HG03060 (cell line): ENCODE measurements around the gene MEIKIN.
"Not testable (repeated sequence)": the region's sequence is repeated elsewhere in the genome, so short reads cannot be mapped to it uniquely, and the experiment has no call there.

ENCODE experiments used
- ATAC-seq: cut with Tn5 transposase; IDR thresholded peaks from one replicate; pipeline ENCODE4 v1.9.1; 2021; ENCODE audit warnings: low read depth, moderate number of reproducible peaks; ENCODE audit not compliant: unreplicated experiment

The MEIKIN gene

DNA sequence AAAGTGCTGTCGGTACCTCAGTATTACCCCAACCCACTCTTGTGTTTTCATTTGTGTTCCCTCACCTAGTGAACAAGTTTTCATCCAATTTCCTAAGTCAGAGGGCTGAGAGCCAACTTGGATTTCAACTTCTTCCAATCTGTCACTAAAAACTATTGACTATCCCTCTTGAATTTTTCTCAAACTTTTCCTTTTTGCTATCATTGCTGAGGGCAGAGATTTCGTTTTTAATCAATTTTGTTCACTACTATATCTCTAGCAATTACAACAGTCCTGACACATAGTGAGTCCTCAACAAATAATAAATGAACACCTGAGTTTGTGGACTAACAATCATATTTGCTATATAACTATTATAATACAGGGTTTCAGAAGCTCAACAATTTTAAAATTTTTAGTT is 29.0 kb downstream of the MEIKIN start:
- ATAC-seq, result no peak

GRCh38 chr5:131914472-131914871 is 31.0 kb downstream of the MEIKIN start:
- ATAC-seq, result no peak

GRCh38 chr5:131913603-131914002 is 31.9 kb downstream of the MEIKIN start:
- no peak for ATAC-seq

DNA sequence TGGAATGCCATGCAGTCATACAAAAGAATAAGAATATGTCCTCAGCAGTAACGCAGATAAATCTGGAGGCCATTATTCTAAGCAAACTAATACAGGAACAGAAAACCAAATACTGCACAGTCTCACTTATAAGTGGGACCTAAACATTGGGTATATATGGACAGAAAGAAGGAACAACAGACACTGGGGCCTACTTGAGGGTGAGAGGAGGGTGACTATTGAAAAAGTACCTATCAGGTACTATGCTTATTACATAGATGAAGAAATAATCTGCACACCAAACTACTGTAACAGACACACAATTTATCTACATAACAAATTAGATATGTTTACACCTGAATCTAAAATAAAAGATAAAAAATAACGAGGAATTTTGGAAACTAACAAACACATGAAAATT is 38.8 kb downstream of the MEIKIN start:
- ATAC-seq, result no peak

DNA sequence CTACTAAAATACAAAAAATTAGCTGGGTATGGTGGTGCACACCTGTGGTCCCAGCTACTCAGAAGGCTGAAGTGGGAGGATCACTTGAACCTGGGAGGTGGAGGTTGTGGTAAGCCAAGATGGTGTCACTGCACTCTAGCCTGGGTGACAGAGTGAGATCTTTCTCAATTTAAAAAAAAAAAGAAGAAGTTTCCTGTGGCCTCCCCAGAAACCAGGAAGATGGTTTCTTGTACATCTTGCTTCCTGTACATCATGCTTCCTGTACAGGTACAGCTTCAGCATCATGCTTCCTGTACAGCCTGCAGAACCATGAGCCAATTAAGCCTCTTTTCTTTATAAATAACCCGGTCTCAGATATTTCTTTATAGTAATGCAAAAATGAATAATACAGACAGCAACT is 43.2 kb downstream of the MEIKIN start:
- not testable (repeated sequence) for ATAC-seq

DNA sequence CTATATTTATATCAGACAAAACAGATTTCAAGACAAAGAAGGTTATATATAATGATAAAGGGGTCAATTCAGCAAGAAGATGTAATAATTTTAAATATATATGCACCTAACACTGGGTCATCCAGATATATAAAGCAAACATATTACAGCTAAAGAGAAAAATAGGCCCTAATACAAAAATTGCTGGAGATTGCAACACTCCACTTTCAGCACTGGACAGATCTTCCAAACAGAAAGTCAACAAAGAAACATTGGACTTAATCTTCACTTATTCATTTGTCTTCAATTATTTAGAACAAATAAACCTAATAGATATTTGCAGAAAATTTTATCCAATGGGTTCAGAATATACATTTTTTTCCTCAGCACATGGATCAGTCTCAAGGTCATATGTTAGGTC is 45.8 kb downstream of the MEIKIN start:
- no peak for ATAC-seq

DNA sequence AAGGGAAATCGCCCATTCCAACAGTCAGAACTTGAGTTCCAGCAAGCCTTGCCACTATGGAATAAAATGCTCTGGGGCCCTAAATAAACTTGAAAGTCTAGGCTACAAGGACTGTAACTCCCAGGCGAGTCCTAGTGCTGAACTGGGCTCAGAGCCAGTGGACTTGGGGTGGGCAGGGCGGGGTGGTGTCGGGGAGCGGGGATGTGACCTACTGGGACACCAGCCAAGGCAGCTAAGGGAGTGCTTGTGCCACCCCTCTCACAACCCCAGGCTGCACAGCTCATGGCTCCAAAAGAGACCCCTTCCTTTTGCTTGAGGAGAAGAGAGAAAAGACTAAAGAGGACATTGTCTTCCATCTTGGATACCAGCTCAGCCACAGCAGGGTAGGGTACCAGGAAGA is 61.5 kb downstream of the MEIKIN start:
- ATAC-seq, result no peak

GRCh38 chr5:131879705-131880104 is 65.8 kb downstream of the MEIKIN start:
- no peak for ATAC-seq

GRCh38 chr5:131877873-131878272 is 67.6 kb downstream of the MEIKIN start:
- no peak for ATAC-seq

- ATAC-seq, result not testable (repeated sequence)
Observed at GRCh38 chr5:131871251-131871650, 74.2 kb downstream of the MEIKIN start.

DNA sequence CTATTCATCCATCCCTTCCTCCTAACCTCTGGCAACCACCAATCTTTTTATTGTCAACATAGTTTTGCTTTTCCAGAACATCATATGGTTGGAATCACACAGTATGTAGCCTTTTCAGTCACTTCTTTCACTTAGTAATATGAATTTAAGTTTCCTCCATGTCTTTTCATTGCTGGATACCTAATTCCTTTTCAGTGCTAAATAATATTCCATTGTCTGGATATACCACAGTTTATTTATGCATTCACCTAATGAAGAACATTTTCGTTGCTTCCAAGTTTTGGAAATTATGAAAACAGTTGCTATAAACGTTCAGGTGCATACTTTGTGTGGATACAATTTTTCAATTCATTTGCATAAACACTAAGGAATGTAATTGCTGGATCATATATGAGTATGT is 77.9 kb downstream of the MEIKIN start:
- ATAC-seq, result no peak

DNA sequence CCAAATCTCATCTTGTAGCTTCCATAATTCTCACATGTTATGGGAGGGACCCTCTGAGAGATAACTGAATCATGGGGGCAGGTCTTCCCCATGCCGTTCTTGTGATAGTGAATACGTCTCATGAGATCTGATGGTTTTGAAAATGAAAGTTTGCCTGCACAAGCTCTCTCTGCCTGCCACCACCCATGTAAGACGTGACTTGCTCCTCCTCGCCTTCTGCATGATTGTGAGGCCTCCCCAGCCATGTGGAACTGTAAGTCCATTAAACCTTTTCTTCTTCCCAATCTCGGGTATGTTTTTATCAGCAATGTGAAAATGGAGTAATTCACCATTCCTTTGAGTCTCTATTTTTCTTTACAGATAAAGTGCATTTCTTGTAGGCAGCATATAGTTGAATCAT is 81.8 kb downstream of the MEIKIN start:
- no peak for ATAC-seq

GRCh38 chr5:131857388-131857787 is 88.1 kb downstream of the MEIKIN start:
- no peak for ATAC-seq

DNA sequence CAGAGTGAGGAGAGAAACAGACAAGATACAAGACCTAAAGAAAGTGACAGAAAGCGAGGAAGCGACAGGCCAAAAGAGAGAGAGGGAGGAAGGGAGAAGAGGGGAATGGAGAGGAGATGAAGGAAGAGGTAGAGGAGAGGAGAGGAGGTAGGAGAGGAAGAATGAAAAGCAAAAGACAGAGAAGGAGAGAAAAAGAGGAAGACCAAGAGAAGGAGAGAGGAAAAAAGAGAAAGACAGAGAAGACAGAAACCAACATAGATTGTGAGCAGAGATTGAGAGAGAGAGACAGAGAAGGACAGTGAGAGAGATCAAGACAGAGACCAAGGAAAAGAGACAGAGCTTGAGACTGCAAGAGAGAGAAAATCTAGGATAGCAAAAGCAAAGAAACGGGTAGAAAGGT is 90.0 kb downstream of the MEIKIN start:
- no peak for ATAC-seq

DNA sequence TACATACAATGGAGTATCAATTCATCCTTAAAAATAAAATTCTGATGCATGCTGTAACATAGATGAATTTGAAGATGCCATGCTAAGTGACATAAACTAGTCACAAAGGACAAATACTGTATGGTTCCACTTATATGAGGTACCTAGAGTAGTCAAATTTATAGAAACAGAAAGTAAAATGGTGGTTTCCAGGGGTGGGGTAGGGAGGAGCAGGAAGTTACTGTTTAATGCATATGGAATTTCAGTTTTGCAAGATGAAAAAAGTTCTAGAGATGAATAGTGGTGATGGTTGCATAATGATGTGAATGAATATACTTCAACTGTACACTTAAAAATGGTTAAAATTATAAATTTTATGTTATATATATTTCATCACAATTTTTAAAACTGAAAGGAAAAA is 91.3 kb downstream of the MEIKIN start:
- ATAC-seq, result peak; percentile 65

GRCh38 chr5:131848662-131849061 is 96.8 kb downstream of the MEIKIN start:
- ATAC-seq, result no peak

- no peak for ATAC-seq
Observed at GRCh38 chr5:131846536-131846935, 98.9 kb downstream of the MEIKIN start.

DNA sequence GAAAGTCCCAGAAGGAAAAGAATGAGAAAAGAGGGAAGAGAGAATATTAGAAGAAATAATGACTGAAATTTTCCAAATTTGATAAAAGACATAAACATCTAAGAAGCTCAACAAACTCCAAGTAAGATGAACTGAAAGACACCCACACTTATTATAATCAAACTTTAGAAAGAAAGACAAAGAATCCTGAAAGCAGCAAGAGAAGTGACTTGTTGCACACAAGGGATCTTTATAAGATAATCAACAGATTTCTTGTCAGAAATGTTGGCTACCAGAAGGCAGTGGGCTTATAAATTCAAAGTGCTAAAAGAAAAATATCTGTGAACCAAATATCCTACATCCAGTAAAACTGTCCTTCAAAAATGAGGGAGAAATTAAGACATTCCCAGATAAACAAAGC is 99.6 kb downstream of the MEIKIN start:
- ATAC-seq, result no peak

- not testable (repeated sequence) for ATAC-seq
Observed at GRCh38 chr5:131842971-131843370, 102.5 kb downstream of the MEIKIN start.

GRCh38 chr5:131832702-131833101 is 112.8 kb downstream of the MEIKIN start:
- ATAC-seq, result not testable (repeated sequence)

- ATAC-seq, result no peak
Observed at GRCh38 chr5:131825404-131826013, 120.0 kb downstream of the MEIKIN start.

DNA sequence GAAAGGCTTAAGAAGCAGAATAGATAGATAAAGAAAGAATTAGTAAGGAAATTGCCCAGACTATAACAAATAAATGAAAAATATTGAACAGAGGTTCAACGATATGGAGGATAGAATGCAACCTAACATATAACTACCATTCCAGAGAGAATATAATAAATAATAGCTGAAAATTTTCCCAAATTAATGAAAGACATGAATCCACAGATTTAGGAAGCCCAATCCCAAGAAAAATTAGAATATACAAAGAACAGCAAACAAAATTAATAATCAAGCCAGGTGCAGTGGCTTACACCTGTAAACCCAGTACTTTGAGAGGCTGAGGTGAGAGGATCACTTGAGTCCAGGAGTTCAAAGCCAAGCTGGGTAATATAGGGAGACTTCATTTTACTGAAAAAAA is 120.8 kb downstream of the MEIKIN start:
- no peak for ATAC-seq

DNA sequence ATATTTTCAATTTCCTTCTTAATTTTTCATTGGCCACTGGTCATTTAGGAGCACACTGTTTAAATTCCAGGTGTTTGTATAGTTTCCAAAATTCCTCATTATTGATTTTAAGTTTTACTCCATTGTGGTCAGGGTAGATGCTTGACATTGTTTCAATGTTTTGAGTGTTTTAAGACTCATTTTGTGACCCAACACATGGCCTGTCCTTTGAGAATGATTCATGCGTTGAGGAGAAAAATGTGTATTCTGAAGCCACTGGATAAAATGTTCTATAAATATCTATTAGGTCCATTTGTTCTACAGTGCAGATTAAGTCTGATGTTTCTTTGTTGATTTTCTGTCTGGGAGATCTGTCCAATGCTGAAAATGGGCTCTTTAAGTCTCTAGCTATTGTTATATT is 124.2 kb downstream of the MEIKIN start:
- no peak for ATAC-seq
